HPDE6-E6E7 (cell line): ENCODE data around the gene PTMS.
A peak's percentile ranks its signal among the peaks of the same experiment; 100 is the strongest.

Experiments
- DNase-seq: peaks from one replicate; pipeline ENCODE4 v3.0.0; 2011; ENCODE audit warnings: missing footprints; ENCODE audit errors: extremely low spot score

PTMS gene

DNA sequence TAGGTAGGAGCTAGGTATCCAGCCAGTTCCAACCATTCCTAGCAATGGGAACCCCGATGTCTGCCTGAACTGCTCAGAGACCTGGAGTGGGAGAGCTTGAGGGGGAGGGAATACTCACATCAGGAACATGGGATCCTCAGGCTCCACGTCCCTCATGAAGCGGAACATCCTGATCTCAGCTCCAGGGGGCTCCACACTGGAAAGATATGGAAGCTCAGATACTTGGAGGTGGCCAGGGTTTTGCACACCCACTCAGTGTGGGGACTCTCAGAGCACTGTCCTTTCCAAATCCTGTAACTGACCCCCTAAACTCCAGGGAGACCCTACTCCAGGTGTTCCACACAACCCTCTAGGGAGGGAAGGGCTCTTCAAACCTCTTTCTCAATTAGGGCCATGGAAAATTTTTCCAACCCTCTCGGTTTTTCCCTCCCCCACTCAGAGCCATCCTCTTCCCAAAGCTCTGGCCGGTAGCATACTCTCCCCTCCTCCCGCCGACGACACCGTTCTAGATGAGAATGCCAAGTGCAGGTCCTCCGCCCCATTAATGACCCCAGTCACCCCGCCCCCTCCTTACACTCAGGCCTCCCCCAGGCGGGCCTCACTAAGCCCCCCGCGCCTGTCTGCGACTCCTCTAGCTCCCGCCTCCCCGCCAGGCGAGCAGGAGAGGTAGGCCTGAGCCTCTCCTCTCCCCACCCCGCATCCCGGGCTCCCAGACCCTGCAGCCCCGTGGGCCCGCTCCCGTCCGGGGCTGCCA lies 13.8 kb upstream of the PTMS start:
- DNase-seq = peak; percentile 33

DNA sequence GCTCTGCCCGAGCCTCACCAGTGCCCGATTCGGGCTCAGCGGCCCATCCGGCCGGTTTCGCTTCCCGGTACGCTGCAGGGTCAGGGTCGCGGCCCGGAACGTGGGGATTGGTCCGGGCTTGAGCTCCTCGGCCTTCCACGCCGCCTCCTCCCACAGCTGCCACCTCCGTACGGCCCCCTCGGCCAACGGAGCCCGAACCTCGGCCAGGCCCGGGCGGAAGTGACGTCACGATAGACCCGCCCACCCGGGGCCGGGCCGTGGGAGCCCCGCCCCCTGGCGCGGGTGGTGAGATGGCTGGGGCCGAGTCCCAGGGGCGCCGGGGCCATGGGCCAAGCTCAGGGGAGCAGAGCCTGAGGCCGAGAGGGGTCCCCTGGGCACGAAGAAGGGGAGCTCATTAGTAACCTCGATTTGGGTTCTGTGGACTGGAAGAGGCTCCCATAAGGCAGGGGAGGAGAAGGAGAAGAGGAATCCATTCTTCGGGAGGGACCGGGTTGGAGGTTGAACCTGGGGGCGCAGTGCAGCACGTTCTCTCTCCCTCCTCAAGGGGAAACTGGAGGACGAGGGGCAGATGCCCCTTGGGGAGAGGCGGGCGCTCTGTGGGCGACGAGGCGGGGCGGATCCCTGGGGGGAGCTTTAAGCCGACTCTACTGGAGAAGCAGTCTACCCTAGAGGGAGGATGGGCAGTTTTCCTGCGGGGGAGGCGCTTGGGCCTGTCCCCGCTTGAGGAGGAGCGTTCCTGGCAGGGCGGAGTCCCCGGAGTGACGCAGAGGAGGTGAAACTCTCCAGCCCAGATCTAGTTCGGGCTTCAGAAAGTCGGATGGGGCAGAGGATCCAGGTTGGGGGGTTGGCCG lies 13.0 kb upstream of the PTMS start, which contains the start of gene MLF2:
MLF2 (minus strand) TSS at position 221 of the 851 bp plus-strand sequence. CDS start 807 bp downstream, outside the sequence.
- peak; percentile 99 for DNase-seq

DNA sequence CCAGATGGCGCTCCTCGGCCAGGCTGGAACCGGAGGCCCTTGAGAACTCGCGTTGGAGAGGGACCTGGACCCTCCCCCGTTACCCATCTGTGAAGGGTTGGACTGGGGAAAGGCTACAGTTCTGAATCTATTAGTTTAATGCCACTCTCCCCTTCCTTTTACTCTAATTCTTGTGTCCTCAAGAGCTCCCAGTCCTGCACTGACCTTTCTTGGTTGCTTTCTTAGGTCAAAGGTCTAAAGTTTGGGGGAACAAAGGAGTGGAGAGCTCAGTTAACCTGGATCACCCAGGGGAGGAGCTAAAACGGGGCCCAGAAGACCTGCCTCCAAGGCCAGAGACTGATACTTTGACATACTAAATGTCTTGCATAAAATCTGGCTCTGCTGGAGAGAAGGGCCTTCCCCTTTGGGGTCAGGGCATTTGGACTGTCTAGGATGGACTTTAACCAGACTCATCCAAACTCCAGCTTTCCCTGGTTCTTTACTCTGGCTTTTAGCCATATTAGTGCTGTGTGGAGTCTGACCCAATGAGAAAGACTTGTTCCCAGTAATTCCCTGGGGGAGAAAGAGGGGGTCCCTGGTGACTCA lies 12.3 kb upstream of the PTMS start:
- no peak for DNase-seq

DNA sequence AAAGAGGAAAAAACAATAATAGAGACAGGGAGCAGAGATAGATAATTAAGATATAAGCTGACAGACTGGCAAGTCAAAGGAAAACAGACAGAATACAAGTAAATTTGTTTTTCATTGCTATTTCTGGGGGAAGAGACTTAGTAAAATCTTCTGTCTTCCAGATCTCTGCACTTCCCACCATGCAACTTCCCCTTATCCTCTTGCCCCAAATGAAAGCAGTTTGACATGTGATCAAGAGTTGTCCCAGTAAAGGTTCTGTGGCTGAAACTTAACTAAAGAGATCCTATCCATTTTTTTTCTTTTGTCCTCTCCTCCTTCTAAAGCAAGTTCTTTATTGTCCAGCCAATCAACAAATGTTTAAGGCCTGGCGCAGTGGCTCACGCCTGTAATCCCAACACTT lies 11.8 kb upstream of the PTMS start:
- DNase-seq = no peak

DNA sequence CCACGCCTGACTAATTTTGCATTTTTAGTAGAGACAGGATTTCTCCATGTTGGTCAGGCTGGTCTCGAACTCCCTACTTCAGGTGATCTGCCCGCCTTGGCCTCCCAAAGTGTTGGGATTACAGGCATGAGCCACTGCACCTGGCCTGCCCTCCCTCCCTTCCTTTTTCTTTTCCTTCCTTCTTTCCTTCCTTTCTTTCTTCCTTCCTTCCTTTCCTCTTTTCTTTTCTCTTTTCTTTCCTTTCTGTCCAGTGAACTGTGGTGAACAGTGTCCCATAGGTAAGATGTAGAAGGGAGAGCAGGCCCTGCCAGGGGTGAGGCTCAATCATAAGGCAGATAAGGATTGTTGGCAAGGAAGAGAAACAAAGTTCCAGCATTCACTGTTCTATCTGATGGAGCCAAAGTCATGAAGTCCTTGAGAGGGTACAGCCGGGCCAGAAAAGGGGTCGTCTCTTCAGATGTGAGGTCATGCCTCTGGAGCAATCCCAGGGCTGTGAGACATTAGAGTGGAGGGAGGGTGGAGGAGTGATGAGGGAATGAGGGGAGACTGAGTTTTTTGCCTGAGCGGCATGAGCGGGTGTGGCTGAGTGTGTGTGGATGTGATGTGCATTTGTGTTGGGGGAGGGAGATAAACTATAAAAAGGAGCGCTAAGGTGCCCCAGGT lies 9.0 kb upstream of the PTMS start:
- DNase-seq = no peak

DNA sequence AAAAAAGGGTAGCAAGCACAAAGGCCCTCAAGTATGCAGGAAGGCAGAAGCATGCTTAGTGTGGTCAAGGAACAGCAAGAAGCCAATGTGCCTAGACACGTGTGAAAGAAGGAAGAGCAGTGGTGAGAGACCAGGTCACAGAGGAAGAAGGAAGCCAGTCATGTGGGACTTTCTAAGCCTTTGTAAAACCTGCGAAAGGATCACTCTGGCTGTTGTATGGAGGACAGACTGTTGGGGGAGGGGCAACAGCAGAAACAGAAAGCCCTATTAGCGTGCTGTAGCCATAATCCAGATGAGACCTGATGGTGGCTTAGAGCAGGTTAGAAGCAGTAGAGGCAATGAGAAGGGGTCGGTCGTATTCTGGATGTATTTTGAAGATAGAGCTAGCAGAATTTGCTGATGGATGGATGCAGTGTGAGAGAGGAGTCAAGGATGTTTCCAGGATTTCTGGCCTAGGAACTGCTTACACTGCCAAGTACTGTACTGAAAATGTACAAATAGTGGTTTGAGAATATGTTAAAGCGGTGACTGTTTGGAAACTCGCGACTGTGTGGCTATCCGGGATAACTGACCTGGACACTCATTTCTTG lies 7.6 kb upstream of the PTMS start:
- no peak for DNase-seq

DNA sequence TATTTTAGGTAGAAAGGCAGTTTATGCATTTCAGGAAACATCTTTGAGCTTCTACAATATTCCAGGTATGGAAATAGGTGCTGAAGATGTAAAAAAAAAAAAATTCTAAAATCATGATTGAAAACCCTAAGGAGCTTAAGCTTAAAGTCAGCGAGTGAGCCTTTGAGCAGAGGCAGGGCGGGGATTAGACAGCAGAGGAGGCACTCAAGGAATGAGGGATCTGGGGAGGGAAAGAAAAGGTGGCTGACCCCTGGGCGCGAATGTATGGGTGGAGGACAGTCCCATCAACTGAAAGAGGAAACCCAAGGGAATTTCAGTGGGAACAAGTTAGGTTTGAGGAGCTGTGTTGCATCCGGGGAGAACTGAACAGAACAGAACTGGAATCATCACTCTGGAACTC lies 6.4 kb upstream of the PTMS start:
- no peak for DNase-seq

DNA sequence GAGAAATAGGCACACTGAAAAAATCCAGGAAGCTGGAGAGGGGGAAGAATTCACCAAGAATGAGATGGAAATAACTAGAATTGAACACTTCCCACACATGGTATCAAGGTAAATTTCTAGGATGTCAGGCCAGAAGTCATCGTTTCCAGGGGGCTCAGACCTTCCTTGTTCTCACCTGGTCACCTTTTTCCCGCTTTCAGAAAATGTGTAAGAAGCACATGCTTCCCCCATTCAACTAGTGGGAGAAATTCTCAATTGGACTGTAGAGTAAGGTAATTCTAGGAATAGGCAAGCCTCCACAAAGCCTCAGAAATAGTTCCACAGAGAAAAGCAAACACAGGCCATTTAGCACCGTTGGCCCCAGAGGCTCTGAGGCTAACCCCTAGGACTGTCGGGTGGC lies 2.8 kb upstream of the PTMS start:
- no peak for DNase-seq

DNA sequence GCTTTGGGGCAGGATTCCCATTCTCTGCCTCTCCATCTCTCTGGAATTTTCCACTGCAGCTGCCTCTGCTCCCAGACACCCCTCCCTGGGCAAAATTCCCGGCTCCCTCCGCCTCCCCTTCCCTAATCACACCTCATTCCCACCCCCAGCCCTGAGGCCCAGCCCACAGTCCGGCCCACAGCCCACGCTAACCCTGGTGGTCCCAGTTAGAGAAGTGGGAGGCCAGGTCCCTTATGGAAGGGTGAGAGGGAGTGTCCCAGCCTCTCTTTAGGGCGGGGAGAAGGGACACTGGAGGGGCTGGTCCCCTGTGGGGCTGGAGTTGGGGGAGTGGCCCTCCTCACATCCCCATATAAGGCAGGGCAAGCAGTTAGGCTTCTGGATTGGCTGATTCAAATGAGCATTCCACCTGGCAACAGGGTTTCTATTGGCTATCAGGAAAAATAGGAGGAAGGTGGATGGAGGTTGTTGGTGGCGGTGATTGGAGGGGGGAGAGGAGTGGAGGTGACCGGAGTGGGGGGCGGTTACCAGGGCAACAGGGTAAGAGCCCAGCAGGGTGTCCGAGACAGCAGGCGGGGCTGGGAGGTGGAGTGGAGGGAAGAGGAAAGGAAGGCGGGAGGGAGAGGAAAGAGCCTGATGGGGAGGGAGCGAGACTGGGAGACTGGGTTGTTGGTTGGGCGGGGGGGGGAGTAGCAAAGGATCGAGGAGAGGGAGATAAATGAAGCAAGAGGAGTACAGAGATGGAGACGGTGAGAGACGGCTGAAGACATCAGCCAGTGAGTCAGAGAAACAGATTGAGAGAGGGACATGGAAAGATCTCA lies 1.9 kb upstream of the PTMS start:
- peak; percentile 88 for DNase-seq

DNA sequence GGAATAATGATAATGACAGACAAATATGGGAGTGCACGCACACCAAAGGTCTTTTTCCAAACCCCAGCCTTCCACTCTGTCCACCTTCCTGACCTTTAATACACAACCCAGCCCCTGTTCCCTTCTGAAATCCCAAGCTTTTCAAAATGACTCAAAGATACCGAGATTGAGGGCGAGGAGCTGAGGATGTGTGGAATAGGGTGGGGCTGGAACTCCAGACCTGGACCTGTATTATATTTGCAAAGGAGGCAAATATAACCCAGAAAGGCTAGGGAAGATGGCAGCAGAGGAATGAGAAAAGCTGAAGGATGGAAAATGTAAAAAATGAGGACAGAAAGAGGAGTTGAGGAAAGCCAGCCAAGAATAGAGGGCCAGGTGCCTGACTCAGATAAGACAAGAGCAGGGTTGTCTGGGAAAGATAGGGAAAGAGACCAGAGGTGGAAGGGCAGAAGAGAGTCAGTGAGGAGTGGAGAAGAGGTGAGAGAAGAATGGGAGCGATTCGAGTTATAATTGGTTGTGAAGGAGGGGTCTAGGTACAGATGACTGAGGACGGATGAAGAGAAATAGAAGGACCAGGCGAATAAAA lies 1.0 kb upstream of the PTMS start:
- no peak for DNase-seq

DNA sequence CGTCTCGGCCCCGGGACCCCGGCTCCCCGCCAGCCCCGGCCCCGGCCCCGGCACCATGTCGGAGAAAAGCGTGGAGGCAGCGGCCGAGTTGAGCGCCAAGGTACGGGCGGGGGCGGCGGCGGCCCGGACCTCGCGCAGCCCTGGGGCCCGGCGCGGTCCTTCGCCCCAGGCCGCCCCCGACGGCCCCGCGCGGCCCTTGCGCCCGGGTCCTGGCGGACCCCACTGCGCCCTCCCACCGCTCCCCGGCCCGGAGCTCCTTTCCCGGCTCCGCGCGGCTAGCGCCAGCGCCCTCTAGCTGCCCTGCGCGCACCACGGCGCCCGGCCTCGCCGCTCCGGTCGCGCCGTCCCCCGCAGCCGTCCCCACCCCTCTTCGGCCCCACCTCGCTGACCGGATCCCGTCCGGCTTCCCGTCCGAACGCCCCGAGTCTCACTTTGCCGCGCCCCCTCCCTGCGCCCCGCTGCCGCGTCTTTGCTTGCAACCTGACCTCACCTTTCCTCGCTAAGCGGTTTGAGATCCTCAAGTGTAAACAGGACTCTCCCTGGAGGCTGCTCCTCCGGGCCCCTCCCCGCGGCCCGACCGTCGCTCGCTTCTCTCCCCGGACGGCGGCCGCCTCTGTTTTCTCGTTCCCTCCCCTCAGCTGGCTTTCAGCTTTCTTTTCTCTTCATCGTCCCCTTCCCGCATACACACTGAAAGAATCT lies 637 bp downstream of the PTMS start:
- peak; percentile 62 for DNase-seq

DNA sequence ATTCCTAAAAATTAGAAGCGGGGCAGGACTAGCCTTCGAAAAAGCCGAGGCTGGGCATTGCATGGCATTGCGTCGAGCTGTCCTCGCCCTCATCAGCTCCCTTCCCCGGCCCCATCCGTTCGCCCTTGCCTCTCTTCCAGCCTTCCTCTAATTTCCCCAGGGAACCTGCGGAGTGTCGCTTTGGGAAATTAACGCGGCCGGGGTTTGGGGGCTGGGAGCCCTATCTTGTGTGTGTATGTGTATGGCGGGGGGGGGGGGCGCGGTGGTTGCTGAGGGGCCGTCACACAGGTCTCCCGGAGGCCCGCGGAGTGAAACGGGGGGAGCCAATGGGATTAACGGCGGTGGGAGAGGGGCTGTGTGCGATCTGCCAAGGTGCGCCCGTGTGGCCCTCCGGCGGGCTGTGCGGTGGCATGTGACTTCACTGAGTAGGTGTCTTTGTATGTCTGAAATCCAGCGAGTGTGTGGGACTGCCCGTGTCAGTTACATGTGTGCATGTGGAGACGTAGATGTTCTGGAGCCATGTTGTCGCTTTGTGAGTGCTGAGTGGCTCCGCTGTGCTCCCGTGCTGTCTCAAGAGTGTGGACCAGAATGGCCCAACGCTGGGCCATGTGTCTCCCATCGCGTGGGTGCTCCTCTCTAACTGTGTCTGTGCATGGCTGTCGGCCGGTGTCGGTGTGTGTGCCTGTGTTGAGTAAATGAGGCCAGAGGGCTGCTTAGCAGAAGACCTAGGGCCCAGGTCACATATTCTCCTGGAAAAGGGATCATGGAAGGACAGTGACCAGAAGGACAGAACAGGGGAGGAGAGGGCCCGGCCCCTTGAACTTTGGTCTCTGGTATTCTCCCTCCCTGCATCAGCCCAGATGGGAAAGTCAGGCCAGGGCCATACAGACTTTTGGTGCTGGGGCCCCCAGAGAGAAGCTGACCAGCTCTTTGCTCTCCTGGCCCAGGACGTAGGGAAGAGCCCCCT lies 1.5 kb downstream of the PTMS start:
- DNase-seq = no peak

DNA sequence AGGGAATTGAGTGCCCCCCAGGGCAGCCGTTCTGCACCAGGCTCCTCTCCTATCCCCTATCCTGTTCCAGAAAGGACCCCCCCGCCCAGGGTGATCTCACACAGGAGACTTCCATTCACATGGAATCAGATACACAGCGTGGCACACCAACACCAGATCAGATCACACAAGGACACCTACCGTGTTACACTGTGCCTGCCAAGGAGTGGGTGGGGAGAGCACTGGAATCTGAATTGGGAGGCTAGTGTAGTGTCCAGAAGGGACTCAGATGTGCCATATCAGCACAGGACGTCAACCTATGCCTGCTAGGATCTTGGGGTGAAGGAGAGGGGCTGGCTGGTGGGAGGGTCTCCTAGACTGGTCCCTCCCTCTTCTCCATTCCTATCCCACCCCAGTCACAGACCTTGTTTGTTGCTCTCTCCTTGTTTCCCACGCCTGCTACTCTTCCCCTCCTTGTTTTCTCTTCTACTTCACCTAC lies 2.3 kb downstream of the PTMS start:
- no peak for DNase-seq

DNA sequence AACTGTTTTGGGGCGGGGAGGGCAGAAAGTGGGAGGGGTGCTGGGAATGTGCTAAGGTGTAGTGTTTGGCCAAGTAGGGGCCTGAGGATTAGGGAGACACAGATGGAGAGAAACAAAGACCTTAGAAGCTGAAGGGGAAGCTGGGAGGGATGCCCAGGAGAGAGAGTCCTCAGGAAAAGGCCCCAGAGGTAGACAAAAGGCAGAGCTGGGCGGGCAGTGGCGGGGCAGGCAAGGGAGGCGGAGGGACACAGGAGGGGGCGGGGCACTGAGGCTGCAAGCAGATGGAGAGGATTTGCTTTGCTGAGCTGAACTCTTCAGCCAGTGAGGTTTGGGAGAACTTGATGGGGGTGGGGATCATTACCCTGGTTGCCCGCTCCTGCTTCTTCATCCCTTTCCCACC lies 2.8 kb downstream of the PTMS start:
- DNase-seq = no peak

DNA sequence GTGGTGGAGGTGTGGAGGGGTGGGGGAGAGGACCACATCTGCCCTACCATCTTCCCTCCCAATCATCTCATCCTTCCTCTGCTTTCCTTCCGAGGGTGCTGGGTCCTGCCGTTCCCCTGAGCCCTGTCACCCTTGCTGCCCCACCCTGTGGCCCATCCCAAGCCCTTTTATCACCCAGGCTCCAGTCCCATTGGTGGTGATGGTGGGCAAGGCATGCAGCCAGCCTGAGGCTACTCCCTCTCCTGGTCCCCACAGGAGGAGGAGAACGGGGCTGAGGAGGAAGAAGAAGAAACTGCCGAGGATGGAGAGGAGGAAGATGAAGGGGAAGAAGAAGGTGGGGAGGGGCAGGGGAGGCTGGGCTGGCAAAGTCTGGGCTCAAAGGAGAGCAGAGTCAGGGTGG lies 3.5 kb downstream of the PTMS start:
- DNase-seq = no peak

DNA sequence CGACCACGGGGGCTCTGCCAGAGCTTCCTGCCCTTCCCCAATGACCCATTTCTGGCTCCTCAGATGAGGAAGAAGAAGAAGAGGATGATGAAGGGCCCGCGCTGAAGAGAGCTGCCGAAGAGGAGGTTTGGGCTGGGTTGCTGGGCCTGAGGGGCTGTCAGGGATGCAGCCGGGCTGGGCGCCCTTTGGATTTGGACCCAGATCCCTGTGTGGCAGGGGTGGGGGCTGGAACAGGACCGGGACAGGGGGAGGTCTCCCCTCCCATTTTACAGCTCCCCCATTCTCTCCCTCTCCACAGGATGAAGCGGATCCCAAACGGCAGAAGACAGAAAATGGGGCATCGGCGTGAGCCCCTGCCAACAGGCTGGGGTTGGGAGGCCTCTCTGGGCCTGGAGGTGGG lies 3.9 kb downstream of the PTMS start:
- DNase-seq = no peak

DNA sequence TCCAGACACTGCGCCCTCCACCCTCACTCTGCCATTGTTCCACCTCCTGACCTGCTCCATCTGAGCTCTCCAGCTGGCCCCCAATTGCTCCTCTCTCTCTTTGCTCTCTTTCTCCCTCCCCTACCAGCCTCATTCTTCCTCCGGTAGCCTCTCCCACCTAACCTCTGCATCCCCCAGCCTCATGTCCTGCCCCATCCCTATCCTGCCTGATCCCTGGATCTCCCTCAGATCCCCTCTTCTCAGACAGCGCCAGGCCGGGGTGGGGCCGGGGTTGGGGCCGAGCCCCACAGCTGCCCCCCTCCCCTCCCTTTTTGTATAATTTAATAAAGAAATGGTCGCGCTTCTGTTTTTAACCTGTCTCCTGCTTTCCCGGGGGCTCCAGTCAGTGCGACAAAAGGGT lies 4.4 kb downstream of the PTMS start:
- no peak for DNase-seq

DNA sequence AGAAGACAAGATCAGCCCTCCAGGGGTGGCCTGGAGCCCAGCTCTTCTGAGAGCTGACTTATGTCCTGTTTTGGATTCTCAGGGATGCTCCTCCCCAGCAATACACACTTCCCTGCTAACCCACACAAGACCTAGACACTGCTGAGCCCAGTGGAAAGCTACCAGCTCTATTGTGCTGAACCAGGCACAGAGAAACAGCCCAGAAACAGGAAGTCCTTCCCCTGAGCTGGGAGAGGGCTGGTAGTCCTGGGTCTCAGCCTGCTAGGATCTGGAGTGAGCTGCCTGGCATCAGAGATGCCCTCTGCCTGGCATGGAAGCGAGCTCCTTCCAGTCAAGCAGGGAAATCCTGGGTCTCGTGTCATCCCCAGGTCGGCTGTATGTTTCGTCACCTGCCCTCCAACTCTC lies 4.9 kb downstream of the PTMS start:
- DNase-seq = no peak
